ENCODE data around the gene ASRGL1. TPM values are rescaled to one million over a fixed set of nuclear protein-coding genes. Genes with fewer than 3 reads are reported as not detected.

The ASRGL1 gene
- total RNA-seq, 1 donor = 0.18 TPM

DNA sequence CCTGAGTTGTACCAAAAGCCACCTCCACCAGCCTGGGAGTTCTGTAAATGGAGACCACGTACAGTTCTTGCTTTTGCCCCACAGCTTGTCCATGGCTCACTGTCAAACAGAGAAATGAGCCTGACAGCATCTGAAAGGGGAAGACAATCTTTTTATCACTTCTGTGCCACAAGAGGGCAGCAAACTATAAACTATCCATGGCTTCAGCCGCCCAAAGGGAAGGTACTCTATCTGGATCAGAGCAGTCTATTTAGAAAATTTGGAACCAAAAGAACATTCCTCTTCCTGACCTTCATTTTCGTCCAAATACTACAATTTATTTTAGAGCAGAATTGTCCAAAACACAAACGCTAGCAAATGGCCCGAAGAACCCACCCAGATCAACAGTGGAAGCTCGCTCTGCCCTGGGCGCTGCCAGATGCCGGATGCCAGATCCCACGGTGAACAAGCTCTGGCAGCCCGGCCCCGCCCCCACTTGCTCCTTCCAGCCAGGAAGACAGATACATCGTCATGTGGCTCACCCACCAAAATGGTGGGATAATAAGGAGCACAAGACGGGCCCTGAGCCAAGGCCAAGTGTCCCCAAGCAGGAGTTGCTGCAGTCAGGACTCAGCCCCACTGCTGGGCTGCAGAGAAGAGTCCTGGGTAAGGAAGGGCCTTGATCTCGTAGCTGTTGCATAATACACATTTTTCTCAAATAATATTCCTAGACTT lies 57.7 kb downstream of the ASRGL1 start:
- TF ChIP-seq, protein P1, sequence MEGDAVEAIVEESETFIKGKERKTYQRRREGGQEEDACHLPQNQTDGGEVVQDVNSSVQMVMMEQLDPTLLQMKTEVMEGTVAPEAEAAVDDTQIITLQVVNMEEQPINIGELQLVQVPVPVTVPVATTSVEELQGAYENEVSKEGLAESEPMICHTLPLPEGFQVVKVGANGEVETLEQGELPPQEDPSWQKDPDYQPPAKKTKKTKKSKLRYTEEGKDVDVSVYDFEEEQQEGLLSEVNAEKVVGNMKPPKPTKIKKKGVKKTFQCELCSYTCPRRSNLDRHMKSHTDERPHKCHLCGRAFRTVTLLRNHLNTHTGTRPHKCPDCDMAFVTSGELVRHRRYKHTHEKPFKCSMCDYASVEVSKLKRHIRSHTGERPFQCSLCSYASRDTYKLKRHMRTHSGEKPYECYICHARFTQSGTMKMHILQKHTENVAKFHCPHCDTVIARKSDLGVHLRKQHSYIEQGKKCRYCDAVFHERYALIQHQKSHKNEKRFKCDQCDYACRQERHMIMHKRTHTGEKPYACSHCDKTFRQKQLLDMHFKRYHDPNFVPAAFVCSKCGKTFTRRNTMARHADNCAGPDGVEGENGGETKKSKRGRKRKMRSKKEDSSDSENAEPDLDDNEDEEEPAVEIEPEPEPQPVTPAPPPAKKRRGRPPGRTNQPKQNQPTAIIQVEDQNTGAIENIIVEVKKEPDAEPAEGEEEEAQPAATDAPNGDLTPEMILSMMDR (IDR thresholded peaks at IDR 0.05; ENCODE audit: insufficient read depth, low read length) = peak; percentile 66
- peak overlapping the region; percentile 55 for H3K4me3 ChIP-seq (ENCODE audit: low read depth, low read length)
- peak; percentile 92 for DNase-seq (ENCODE audit: low read depth)

DNA sequence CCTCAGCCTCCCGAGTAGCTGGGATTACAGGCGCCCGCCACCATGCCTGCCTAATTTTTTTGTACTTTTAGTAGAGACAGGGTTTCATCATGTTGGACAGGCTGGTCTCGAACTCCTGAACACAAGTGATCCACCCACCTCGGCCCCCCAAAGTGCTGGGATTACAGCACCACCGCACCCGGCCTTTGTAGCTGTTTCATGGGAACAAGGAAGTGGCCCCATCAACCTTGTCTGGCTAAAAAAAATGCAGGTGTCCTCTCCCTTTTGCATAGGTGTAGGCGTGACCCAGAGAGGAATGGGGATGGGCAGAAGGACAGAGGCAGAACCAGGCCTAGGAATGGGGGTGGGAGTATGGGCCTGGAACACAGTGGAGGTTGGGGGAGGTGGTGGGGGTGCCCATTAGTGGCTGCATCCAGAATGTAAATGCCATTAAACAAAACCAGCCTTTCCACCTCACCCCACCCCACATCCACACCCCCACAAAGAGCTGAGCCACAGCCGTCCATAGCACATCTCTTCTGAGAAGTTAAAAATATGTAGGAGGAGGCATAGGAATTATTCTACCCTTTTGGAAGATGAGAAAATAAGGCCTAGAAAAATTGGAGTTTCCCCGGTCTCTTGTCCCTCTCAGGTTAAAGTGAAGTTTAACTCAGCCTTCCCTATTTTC lies 58.8 kb downstream of the ASRGL1 start:
- TF ChIP-seq, protein P1 (IDR thresholded peaks at IDR 0.05; ENCODE audit: insufficient read depth, low read length) = no peak
- H3K4me3 ChIP-seq (ENCODE audit: low read depth, low read length) = no peak overlapping the region
- no peak for DNase-seq (ENCODE audit: low read depth)

DNA sequence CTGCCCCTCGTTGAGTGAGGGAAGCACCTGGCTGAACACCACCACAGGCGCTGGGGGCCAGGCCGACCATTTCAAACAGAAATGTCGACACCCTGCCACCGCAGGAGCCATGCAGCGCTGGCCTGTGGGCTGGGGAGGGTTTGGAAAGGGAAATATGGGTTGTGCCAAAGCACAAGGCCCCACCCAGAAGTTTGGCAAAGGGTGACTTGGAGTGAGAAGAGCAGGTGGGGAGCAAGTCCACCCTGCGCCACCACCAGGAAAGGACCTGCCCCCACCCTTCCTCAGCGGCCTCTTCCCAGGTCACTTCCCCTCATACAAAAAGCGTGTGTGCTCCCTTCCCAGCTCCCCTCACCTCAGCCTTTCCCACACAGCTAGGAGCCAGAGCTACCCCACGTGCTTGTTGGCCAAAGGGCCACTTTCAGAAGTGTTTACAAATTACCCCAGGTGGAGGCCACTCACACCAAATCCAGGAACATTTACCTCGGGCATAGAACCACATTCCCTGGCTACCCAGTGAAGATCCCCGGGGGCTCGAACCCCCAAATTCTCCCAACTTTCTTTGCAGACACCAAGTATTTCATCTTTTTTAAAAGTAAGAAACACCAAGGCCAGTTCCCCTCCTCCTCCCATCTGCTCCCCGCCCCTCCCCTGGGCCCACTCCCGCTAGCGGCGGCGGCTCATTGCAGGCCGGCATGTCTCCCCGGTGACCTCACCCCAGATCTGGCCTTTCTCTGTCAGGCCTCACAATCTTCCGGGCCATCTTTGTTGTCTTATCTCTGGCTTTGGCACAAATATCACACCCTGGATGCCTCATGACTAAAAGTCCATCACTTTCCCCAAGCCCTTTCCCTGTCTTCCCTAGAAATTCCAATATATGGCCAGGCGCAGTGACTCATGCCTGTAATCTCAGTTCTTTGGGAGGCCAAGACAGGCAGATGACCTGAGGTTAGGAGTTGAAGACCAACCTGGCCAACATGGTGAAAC lies 61.1 kb downstream of the ASRGL1 start:
- peak; percentile 92 for DNase-seq (ENCODE audit: low read depth)
- no peak overlapping the region for H3K4me3 ChIP-seq (ENCODE audit: low read depth, low read length)
- TF ChIP-seq, protein P1 (IDR thresholded peaks at IDR 0.05; ENCODE audit: insufficient read depth, low read length) = no peak

DNA sequence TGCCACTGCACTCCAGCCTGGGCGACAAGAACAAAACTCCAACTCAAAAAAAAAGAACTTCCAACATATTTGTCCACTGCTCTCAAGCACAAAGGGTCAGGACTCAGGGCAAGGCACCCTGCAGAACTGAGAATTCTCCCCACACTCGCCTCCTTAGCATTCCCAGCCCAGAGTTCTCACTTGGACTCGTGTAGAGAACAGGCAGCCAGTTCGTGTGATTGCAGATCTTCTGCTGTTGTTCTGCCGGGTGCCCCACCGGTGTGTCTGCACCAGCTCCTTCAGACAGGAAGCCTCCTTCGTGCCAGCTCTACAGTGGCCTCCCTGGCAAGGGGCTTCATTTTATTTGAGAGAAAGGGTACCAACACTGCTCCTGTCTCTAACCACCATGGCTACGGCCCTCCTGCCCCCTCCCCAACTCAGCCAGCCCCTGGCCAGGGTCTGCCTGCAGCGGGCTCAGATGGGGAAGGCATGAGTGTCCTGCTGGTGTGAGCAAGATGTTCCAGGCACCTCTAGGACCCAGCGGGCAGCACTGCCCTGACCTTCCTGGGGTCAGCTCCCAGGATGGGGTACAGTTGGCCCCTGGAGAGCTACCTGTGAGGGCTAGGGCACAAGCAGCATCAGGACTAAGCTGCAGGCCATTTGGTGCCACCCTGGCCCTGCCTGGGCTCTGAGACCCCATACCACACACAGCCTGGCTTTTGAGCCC lies 62.1 kb downstream of the ASRGL1 start:
- no peak overlapping the region for H3K4me3 ChIP-seq (ENCODE audit: low read depth, low read length)
- TF ChIP-seq, protein P1 (IDR thresholded peaks at IDR 0.05; ENCODE audit: insufficient read depth, low read length) = no peak
- peak; percentile 65 for DNase-seq (ENCODE audit: low read depth)

DNA sequence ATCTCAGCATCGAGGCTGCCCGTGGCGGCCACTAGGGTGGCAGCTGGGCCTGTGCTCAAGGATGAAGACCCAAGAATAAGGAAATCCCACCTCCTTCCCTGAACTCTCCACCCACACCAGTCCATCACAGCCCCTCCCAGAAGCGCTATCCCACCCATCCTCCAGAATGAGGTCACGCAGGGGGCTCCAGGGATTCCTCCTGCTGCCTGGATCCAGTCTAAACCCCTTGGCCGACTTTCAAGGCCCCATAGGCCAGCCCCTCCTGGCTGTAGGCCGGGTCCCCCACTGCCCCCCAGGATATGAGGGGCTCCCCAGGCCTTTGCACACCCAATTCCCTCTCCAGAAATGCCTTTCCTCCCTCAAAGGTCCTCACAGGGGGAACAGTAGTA lies 62.6 kb downstream of the ASRGL1 start:
- DNase-seq (ENCODE audit: low read depth) = no peak
- TF ChIP-seq, protein P1 (IDR thresholded peaks at IDR 0.05; ENCODE audit: insufficient read depth, low read length) = peak; percentile 19
- H3K4me3 ChIP-seq (ENCODE audit: low read depth, low read length) = no peak overlapping the region

DNA sequence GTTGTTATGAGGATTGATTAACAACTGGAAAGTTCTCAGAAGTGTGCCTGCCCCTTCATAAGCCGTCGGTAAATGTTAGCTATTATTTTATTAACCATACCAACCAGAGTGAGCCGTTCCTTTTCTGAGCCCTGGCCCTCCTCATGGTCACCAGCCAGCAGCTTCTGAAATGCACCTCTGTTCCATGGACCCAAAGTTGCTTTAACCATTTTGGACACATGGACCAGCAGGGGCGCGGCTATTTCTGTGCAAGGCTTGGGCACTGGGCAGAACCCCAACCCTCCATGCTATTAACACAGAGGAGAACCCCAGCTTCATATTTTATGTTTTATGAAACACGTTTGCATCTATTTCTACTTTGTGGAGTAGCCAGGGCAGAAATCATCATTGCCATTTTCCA lies 63.0 kb downstream of the ASRGL1 start:
- no peak for DNase-seq (ENCODE audit: low read depth)
- H3K4me3 ChIP-seq (ENCODE audit: low read depth, low read length) = no peak overlapping the region
- TF ChIP-seq, protein P1 (IDR thresholded peaks at IDR 0.05; ENCODE audit: insufficient read depth, low read length) = no peak
